ENCODE measurements around the gene CACNA2D2. TPM values are rescaled to one million over a fixed set of nuclear protein-coding genes. Genes with fewer than 3 reads are reported as not detected.

The CACNA2D2 gene
- total and polyA plus RNA-seq, 2 of the 13 experiments (the other 11 are each of a cell fraction or from before 2014, with no cell fraction given): not detected

GRCh38 chr3:50345008-50345407 is 158.4 kb downstream of the CACNA2D2 start (continued):
- TF ChIP-seq ATF3 (CRISPR knock-in tag; IDR thresholded peaks at IDR 0.05): no peak

- H3K9ac ChIP-seq (ENCODE audit: insufficient read depth, low read depth, low read length): no peak overlapping the region
- 47% methylated on average over 5 of the region's 13 CpGs for WGBS (ENCODE audit: low lambda C conversion rate)
- peak overlapping the region; percentile 36 for H3K4me2 ChIP-seq (ENCODE audit: low read depth, low read length)
- H4K20me1 ChIP-seq (ENCODE audit: insufficient read depth, low read length): 0 out of 2 replicates have a peak, but pooled peaks cover 3% of the 10 kb centered on the region
- no peak overlapping the region; a peak in 1 of 6 replicates for H3K4me3 ChIP-seq (replicated peaks in 1 of 3; ENCODE audit: insufficient read depth in 1 of 3, low read depth in 2 of 3, low read length in 3 of 3)
- in situ Hi-C loops (cut with HindIII; ENCODE audit: extremely low pct_ligation_motif_present, low pct_unique_long_range_greater_than_20kb) (loop anchor here (10.0 kb wide), 1 partner anchor 202 kb away; no protein-coding TSS in a partner anchor), intact Hi-C loops (cut with micrococcal nuclease; ENCODE audit: unreplicated experiment) (loop anchor here (10.0 kb wide), 1 partner anchor 202 kb away; no protein-coding TSS in a partner anchor)
- no TSS peak for BruUV-seq (replicated peaks)
- no peak overlapping the region for H3K27ac ChIP-seq (ENCODE audit: extremely low read length, insufficient read depth, low read length)
- H3K9me3 ChIP-seq (ENCODE audit: low read length): no peaks in the 10 kb centered on the region
- DNase-seq (ENCODE audit: low spot score) (no peak), FAIRE-seq (peak; percentile 42), ATAC-seq (peak; percentile 79)
- H3K4me1 ChIP-seq (ENCODE audit: insufficient read depth, low read length): peaks cover 67% of the 10 kb centered on the region
- ChIA-PET CTCF (ENCODE audit: low intra/inter-chr PET ratio, low total read pairs) (no interaction called here), POLR2A (interaction anchor here (1.0 kb wide), 1 partner anchor 43 kb away, joined by 3 read pairs; no protein-coding TSS in a partner anchor)
- no peaks in the 10 kb centered on the region for H3K79me2 ChIP-seq (ENCODE audit: insufficient read depth, low read length)
- H3K36me3 ChIP-seq (replicated peaks in 1 of 2; ENCODE audit: control insufficient read depth in 1 of 2, insufficient read depth in 2 of 2, low read length in 2 of 2): peaks cover 0 to 4% of the 10 kb centered on the region in 2 experiments; a peak in 1 of 5 replicates
- 0 out of 5 replicates have a peak, but pooled peaks cover 0 to 1% of the 10 kb centered on the region in 2 experiments for H3K27me3 ChIP-seq (ENCODE audit: control insufficient read depth in 1 of 2, insufficient read depth in 2 of 2, low read length in 2 of 2)
- H2AFZ ChIP-seq (ENCODE audit: low read length): no peak overlapping the region
- 0 out of 2 replicates have a peak, but pooled peaks have one; percentile 26 for TF ChIP-seq RAD21 (CRISPR knock-in tag; IDR thresholded peaks at IDR 0.05)
- TF ChIP-seq ZNF687 (CRISPR knock-in tag; IDR thresholded peaks at IDR 0.05): peak; percentile 40; the same call in 1 of the 2 replicates
- TF ChIP-seq STAG1 (CRISPR knock-in tag; IDR thresholded peaks at IDR 0.05): peak; percentile 34
- TF ChIP-seq ZBTB4 (CRISPR knock-in tag; IDR thresholded peaks at IDR 0.05; ENCODE audit: borderline replicate concordance): 0 out of 2 replicates have a peak, but pooled peaks have one; percentile 32
- peak; percentile 26 for TF ChIP-seq XRCC5 (optimal IDR thresholded peaks at IDR 0.05; ENCODE audit: low read length)
- TF ChIP-seq ZFP91 (CRISPR knock-in tag; IDR thresholded peaks at IDR 0.05; ENCODE audit: borderline replicate concordance): peak; percentile 17; the same call in 1 of the 2 replicates
- no peak for TF ChIP-seq NONO (IDR thresholded peaks at IDR 0.05)
- TF ChIP-seq NONO (CRISPR knock-in tag; conservative IDR thresholded peaks at IDR 0.05): no peak
Observed at GRCh38 chr3:50342813-50343633, 160.4 kb downstream of the CACNA2D2 start.

Data from HepG2 (cell line).